ENCODE data around the gene OSBP.
"Not testable (repeated sequence)": the region's sequence is repeated elsewhere in the genome, so short reads cannot be mapped to it uniquely, and the experiment has no call there.

Gene OSBP

GRCh38 chr11:59550842-59551658 is 64.5 kb downstream of the OSBP start:
- H2AK5ac ChIP-seq (ENCODE audit: low read length), result no peak overlapping the region
- no peak overlapping the region for H2BK12ac ChIP-seq (ENCODE audit: low read length)
- peak; percentile 81 to 93 for DNase-seq
- peak overlapping the region; percentile 86 for H3K27ac ChIP-seq (ENCODE audit: low read depth, low read length)
- peak overlapping the region; percentile 20 for H2AFZ ChIP-seq (ENCODE audit: insufficient read depth, low read length, poor library complexity)
- no peak overlapping the region for H2BK120ac ChIP-seq (ENCODE audit: insufficient read depth, low read length, poor library complexity)
- H3K14ac ChIP-seq (ENCODE audit: low read length), result no peak overlapping the region
- WGBS (ENCODE audit: extremely low coverage, insufficient coverage, insufficient read length), result no CpG with 5 or more reads among the region's 34 CpGs
- no peak overlapping the region for H4K91ac ChIP-seq (ENCODE audit: low read depth, low read length)
- H3K23ac ChIP-seq (ENCODE audit: low read length), result no peak overlapping the region
- H3K4me2 ChIP-seq (ENCODE audit: low read length), result peak overlapping the region; percentile 81
- H3K9ac ChIP-seq (ENCODE audit: low read length), result peak overlapping the region; percentile 28
- H3K79me1 ChIP-seq (ENCODE audit: low read length), result peaks cover 4% of the 10 kb centered on the region
- no peak overlapping the region for H3K4ac ChIP-seq (ENCODE audit: low read depth, low read length)
- no peak overlapping the region for H3K18ac ChIP-seq (ENCODE audit: low read length)
- no peaks in the 10 kb centered on the region for H3K27me3 ChIP-seq (ENCODE audit: insufficient read depth, low read length)
- H3K36me3 ChIP-seq (ENCODE audit: control insufficient read depth in 1 of 2, insufficient read depth in 2 of 2, low read length in 2 of 2), result no peaks in the 10 kb centered on the region
- H2BK5ac ChIP-seq (ENCODE audit: low read depth, low read length, poor library complexity), result no peak overlapping the region
- H4K12ac ChIP-seq (ENCODE audit: low read depth, low read length), result no peak overlapping the region
- H3K79me2 ChIP-seq (ENCODE audit: control insufficient read depth, insufficient read depth, low read length, poor library complexity), result no peaks in the 10 kb centered on the region
- peaks cover 2 to 6% of the 10 kb centered on the region in 2 experiments for H3K4me1 ChIP-seq (ENCODE audit: control insufficient read depth in 1 of 2, insufficient read depth in 2 of 2, low read length in 2 of 2)
- H3K4me3 ChIP-seq (ENCODE audit: low read depth, low read length), result peak overlapping the region; percentile 69
- no peaks in the 10 kb centered on the region for H3K9me3 ChIP-seq (ENCODE audit: insufficient read depth, low read depth, low read length)
- peak overlapping the region; percentile 20 for H4K8ac ChIP-seq (ENCODE audit: low read depth, low read length)

- Histone ChIP-seq H3K27me3 (ENCODE audit: insufficient read depth, low read length) (no peaks in the 10 kb centered on the region), H2AFZ (ENCODE audit: insufficient read depth, low read length, poor library complexity) (peak overlapping the region; percentile 20), H4K91ac (ENCODE audit: low read depth, low read length) (no peak overlapping the region), H2BK5ac (ENCODE audit: low read depth, low read length, poor library complexity) (no peak overlapping the region), H3K4ac (ENCODE audit: low read depth, low read length) (no peak overlapping the region), H2BK12ac (ENCODE audit: low read length) (no peak overlapping the region), H3K23ac (ENCODE audit: low read length) (no peak overlapping the region), H2AK5ac (ENCODE audit: low read length) (no peak overlapping the region), H2BK120ac (ENCODE audit: insufficient read depth, low read length, poor library complexity) (no peak overlapping the region), H3K27ac (ENCODE audit: low read depth, low read length) (peak overlapping the region; percentile 86), H3K4me2 (ENCODE audit: low read length) (peak overlapping the region; percentile 81), H3K36me3 (ENCODE audit: control insufficient read depth in 1 of 2, insufficient read depth in 2 of 2, low read length in 2 of 2) (no peaks in the 10 kb centered on the region), H3K18ac (ENCODE audit: low read length) (no peak overlapping the region), H3K14ac (ENCODE audit: low read length) (no peak overlapping the region), H3K79me2 (ENCODE audit: control insufficient read depth, insufficient read depth, low read length, poor library complexity) (no peaks in the 10 kb centered on the region), H3K9me3 (ENCODE audit: insufficient read depth, low read depth, low read length) (no peaks in the 10 kb centered on the region), H3K4me1 (ENCODE audit: control insufficient read depth in 1 of 2, insufficient read depth in 2 of 2, low read length in 2 of 2) (peaks cover 2 to 6% of the 10 kb centered on the region in 2 experiments), H4K8ac (ENCODE audit: low read depth, low read length) (peak overlapping the region; percentile 55), H3K4me3 (ENCODE audit: low read depth, low read length) (peak overlapping the region; percentile 57), H3K9ac (ENCODE audit: low read length) (peak overlapping the region; percentile 28), H3K79me1 (ENCODE audit: low read length) (peaks cover 3% of the 10 kb centered on the region), H4K12ac (ENCODE audit: low read depth, low read length) (no peak overlapping the region)
- no CpG with 5 or more reads among the region's 31 CpGs for WGBS (ENCODE audit: extremely low coverage, insufficient coverage, insufficient read length)
- peak; percentile 93 to 96 for DNase-seq
Measured at GRCh38 chr11:59550368-59550841, 65.2 kb downstream of the OSBP start.

- no peak overlapping the region for H3K4me2 ChIP-seq (ENCODE audit: low read length)
- H2BK120ac ChIP-seq (ENCODE audit: insufficient read depth, low read length, poor library complexity), result no peak overlapping the region
- no peak overlapping the region for H2BK5ac ChIP-seq (ENCODE audit: low read depth, low read length, poor library complexity)
- peaks cover 3% of the 10 kb centered on the region for H3K79me1 ChIP-seq (ENCODE audit: low read length)
- no peak overlapping the region for H2AFZ ChIP-seq (ENCODE audit: insufficient read depth, low read length, poor library complexity)
- no peaks in the 10 kb centered on the region for H3K79me2 ChIP-seq (ENCODE audit: control insufficient read depth, insufficient read depth, low read length, poor library complexity)
- no peak overlapping the region for H3K9ac ChIP-seq (ENCODE audit: low read length)
- WGBS (ENCODE audit: extremely low coverage, insufficient coverage, insufficient read length), result no CpG with 5 or more reads among the region's 5 CpGs
- H3K4ac ChIP-seq (ENCODE audit: low read depth, low read length), result no peak overlapping the region
- H3K18ac ChIP-seq (ENCODE audit: low read length), result no peak overlapping the region
- H2BK12ac ChIP-seq (ENCODE audit: low read length), result no peak overlapping the region
- H2AK5ac ChIP-seq (ENCODE audit: low read length), result no peak overlapping the region
- no peak overlapping the region for H3K27ac ChIP-seq (ENCODE audit: low read depth, low read length)
- no peak overlapping the region for H4K12ac ChIP-seq (ENCODE audit: low read depth, low read length)
- H3K14ac ChIP-seq (ENCODE audit: low read length), result no peak overlapping the region
- H4K8ac ChIP-seq (ENCODE audit: low read depth, low read length), result no peak overlapping the region
- H3K36me3 ChIP-seq (ENCODE audit: control insufficient read depth in 1 of 2, insufficient read depth in 2 of 2, low read length in 2 of 2), result no peaks in the 10 kb centered on the region
- H3K4me3 ChIP-seq (ENCODE audit: low read depth, low read length), result no peak overlapping the region
- H4K91ac ChIP-seq (ENCODE audit: low read depth, low read length), result no peak overlapping the region
- no peak overlapping the region for H3K23ac ChIP-seq (ENCODE audit: low read length)
- H3K27me3 ChIP-seq (ENCODE audit: insufficient read depth, low read length), result no peaks in the 10 kb centered on the region
- H3K9me3 ChIP-seq (ENCODE audit: insufficient read depth, low read depth, low read length), result no peaks in the 10 kb centered on the region
- no peak for DNase-seq
- peaks cover 2 to 6% of the 10 kb centered on the region in 2 experiments for H3K4me1 ChIP-seq (ENCODE audit: control insufficient read depth in 1 of 2, insufficient read depth in 2 of 2, low read length in 2 of 2)
Measured at GRCh38 chr11:59548309-59548656, 67.3 kb downstream of the OSBP start.

GRCh38 chr11:59547605-59548308 is 67.8 kb downstream of the OSBP start:
- WGBS (ENCODE audit: extremely low coverage, insufficient coverage, insufficient read length), result no CpG with 5 or more reads among the region's 5 CpGs
- H3K4me3 ChIP-seq (ENCODE audit: low read depth, low read length); H3K27me3 ChIP-seq (ENCODE audit: insufficient read depth, low read length); H3K4me1 ChIP-seq (ENCODE audit: control insufficient read depth in 1 of 2, insufficient read depth in 2 of 2, low read length in 2 of 2); H2AK5ac ChIP-seq (ENCODE audit: low read length); H2AFZ ChIP-seq (ENCODE audit: insufficient read depth, low read length, poor library complexity); H3K4me2 ChIP-seq (ENCODE audit: low read length); H2BK5ac ChIP-seq (ENCODE audit: low read depth, low read length, poor library complexity); H4K8ac ChIP-seq (ENCODE audit: low read depth, low read length); H3K79me2 ChIP-seq (ENCODE audit: control insufficient read depth, insufficient read depth, low read length, poor library complexity); H3K18ac ChIP-seq (ENCODE audit: low read length); H3K9ac ChIP-seq (ENCODE audit: low read length); H4K12ac ChIP-seq (ENCODE audit: low read depth, low read length); H3K4ac ChIP-seq (ENCODE audit: low read depth, low read length); H3K14ac ChIP-seq (ENCODE audit: low read length); H3K23ac ChIP-seq (ENCODE audit: low read length); H3K36me3 ChIP-seq (ENCODE audit: control insufficient read depth in 1 of 2, insufficient read depth in 2 of 2, low read length in 2 of 2); H3K79me1 ChIP-seq (ENCODE audit: low read length); H3K9me3 ChIP-seq (ENCODE audit: insufficient read depth, low read depth, low read length); H3K27ac ChIP-seq (ENCODE audit: low read depth, low read length): not testable (repeated sequence)
- DNase-seq, result peak in 1 of 2 donors; percentile 47
- H2BK12ac ChIP-seq (ENCODE audit: low read length), result peak overlapping the region; percentile 16
- peak overlapping the region; percentile 46 for H2BK120ac ChIP-seq (ENCODE audit: insufficient read depth, low read length, poor library complexity)
- peak overlapping the region; percentile 31 for H4K91ac ChIP-seq (ENCODE audit: low read depth, low read length)
